HG02678 (cell line): Measurements from ENCODE around the gene SCUBE1.

Experiments
- ATAC-seq: cut with Tn5 transposase; IDR thresholded peaks from one replicate; pipeline ENCODE4 v1.9.1; 2021; ENCODE audit warnings: mild to moderate bottlenecking, moderate library complexity; ENCODE audit not compliant: unreplicated experiment

SCUBE1 gene

GRCh38 chr22:43225609-43226008 is 117.6 kb downstream of the SCUBE1 start:
- ATAC-seq: no peak

GRCh38 chr22:43222987-43223386 is 120.2 kb downstream of the SCUBE1 start:
- no peak for ATAC-seq

GRCh38 chr22:43222262-43222661 is 120.9 kb downstream of the SCUBE1 start:
- no peak for ATAC-seq

GRCh38 chr22:43220625-43221380 is 122.4 kb downstream of the SCUBE1 start:
- ATAC-seq: no peak

- no peak for ATAC-seq
Observed at GRCh38 chr22:43218786-43219185, 124.4 kb downstream of the SCUBE1 start.

- ATAC-seq: no peak
Observed at GRCh38 chr22:43217285-43218030, 125.7 kb downstream of the SCUBE1 start.

- ATAC-seq: no peak
Observed at GRCh38 chr22:43216738-43217137, 126.4 kb downstream of the SCUBE1 start.

GRCh38 chr22:43213962-43214361 is 129.2 kb downstream of the SCUBE1 start:
- no peak for ATAC-seq

- ATAC-seq: no peak
Observed at GRCh38 chr22:43213051-43213450, 130.1 kb downstream of the SCUBE1 start.

GRCh38 chr22:43212434-43212952 is 130.7 kb downstream of the SCUBE1 start:
- ATAC-seq: no peak

GRCh38 chr22:43211941-43212433 is 131.2 kb downstream of the SCUBE1 start:
- ATAC-seq: no peak

GRCh38 chr22:43210631-43211515 is 132.3 kb downstream of the SCUBE1 start:
- no peak for ATAC-seq

GRCh38 chr22:43209971-43210370 is 133.2 kb downstream of the SCUBE1 start:
- ATAC-seq: no peak

GRCh38 chr22:43209523-43209890 is 133.7 kb downstream of the SCUBE1 start:
- ATAC-seq: no peak

GRCh38 chr22:43208703-43209522 is 134.3 kb downstream of the SCUBE1 start:
- no peak for ATAC-seq

- ATAC-seq: no peak
Observed at GRCh38 chr22:43207849-43208702, 135.1 kb downstream of the SCUBE1 start.

- ATAC-seq: no peak
Observed at GRCh38 chr22:43207386-43207785, 135.8 kb downstream of the SCUBE1 start.

GRCh38 chr22:43206509-43207161 is 136.5 kb downstream of the SCUBE1 start:
- ATAC-seq: no peak
